ENCODE results near the gene RAB39B. TPM values are rescaled to one million over a fixed set of nuclear protein-coding genes. Genes with fewer than 3 reads are reported as not detected.

Gene RAB39B
- total and polyA plus RNA-seq, 10 of the 15 experiments (the other 5 are each of a cell fraction or from before 2014, with no cell fraction given) = 1.6 to 8.6 (median 6.7) TPM

- TF ChIP-seq, protein P1, sequence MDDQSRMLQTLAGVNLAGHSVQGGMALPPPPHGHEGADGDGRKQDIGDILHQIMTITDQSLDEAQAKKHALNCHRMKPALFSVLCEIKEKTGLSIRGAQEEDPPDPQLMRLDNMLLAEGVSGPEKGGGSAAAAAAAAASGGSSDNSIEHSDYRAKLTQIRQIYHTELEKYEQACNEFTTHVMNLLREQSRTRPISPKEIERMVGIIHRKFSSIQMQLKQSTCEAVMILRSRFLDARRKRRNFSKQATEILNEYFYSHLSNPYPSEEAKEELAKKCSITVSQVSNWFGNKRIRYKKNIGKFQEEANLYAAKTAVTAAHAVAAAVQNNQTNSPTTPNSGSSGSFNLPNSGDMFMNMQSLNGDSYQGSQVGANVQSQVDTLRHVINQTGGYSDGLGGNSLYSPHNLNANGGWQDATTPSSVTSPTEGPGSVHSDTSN (IDR thresholded peaks at IDR 0.05; ENCODE audit: insufficient replicate concordance, low read depth, low read length) = peak; percentile 89
- TF ChIP-seq ZNF592 (IDR thresholded peaks at IDR 0.05) = no peak
- TF ChIP-seq NFYB (IDR thresholded peaks at IDR 0.05; ENCODE audit: insufficient read depth, low read depth, low read length) = peak; percentile 99
- no peak for TF ChIP-seq FOXM1 (IDR thresholded peaks at IDR 0.05; ENCODE audit: low read depth, low read length)
- TF ChIP-seq ASH2L (IDR thresholded peaks at IDR 0.05; ENCODE audit: borderline replicate concordance, low read depth) = no peak
- TF ChIP-seq PML (IDR thresholded peaks at IDR 0.05; ENCODE audit: low read length) = no peak
- TF ChIP-seq, protein P2, sequence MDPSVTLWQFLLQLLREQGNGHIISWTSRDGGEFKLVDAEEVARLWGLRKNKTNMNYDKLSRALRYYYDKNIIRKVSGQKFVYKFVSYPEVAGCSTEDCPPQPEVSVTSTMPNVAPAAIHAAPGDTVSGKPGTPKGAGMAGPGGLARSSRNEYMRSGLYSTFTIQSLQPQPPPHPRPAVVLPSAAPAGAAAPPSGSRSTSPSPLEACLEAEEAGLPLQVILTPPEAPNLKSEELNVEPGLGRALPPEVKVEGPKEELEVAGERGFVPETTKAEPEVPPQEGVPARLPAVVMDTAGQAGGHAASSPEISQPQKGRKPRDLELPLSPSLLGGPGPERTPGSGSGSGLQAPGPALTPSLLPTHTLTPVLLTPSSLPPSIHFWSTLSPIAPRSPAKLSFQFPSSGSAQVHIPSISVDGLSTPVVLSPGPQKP (IDR thresholded peaks at IDR 0.05; ENCODE audit: low read depth, low read length) = no peak
- no peak for TF ChIP-seq CHD4 (IDR thresholded peaks at IDR 0.05)
- TF ChIP-seq, protein P3, sequence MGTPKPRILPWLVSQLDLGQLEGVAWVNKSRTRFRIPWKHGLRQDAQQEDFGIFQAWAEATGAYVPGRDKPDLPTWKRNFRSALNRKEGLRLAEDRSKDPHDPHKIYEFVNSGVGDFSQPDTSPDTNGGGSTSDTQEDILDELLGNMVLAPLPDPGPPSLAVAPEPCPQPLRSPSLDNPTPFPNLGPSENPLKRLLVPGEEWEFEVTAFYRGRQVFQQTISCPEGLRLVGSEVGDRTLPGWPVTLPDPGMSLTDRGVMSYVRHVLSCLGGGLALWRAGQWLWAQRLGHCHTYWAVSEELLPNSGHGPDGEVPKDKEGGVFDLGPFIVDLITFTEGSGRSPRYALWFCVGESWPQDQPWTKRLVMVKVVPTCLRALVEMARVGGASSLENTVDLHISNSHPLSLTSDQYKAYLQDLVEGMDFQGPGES (IDR thresholded peaks at IDR 0.05) = peak; percentile 86
- peak; percentile 94 for TF ChIP-seq SP1 (IDR thresholded peaks at IDR 0.05; ENCODE audit: low read depth, low read length)
- TF ChIP-seq, protein P4, sequence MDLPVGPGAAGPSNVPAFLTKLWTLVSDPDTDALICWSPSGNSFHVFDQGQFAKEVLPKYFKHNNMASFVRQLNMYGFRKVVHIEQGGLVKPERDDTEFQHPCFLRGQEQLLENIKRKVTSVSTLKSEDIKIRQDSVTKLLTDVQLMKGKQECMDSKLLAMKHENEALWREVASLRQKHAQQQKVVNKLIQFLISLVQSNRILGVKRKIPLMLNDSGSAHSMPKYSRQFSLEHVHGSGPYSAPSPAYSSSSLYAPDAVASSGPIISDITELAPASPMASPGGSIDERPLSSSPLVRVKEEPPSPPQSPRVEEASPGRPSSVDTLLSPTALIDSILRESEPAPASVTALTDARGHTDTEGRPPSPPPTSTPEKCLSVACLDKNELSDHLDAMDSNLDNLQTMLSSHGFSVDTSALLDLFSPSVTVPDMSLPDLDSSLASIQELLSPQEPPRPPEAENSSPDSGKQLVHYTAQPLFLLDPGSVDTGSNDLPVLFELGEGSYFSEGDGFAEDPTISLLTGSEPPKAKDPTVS (IDR thresholded peaks at IDR 0.05; ENCODE audit: low read depth, low read length) = no peak
- TF ChIP-seq E2F8 (IDR thresholded peaks at IDR 0.05; ENCODE audit: low read depth, partially characterized antibody) = no peak
- TF ChIP-seq NR2F1 (conservative IDR thresholded peaks at IDR 0.05) = no peak
- TF ChIP-seq, protein P5, sequence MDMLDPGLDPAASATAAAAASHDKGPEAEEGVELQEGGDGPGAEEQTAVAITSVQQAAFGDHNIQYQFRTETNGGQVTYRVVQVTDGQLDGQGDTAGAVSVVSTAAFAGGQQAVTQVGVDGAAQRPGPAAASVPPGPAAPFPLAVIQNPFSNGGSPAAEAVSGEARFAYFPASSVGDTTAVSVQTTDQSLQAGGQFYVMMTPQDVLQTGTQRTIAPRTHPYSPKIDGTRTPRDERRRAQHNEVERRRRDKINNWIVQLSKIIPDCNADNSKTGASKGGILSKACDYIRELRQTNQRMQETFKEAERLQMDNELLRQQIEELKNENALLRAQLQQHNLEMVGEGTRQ (IDR thresholded peaks at IDR 0.05; ENCODE audit: borderline replicate concordance, low read depth, low read length) = no peak
- TF ChIP-seq SREBF1 (IDR thresholded peaks at IDR 0.05; ENCODE audit: low read length) = no peak
Observed at GRCh38 chrX:155216179-155216939, 47.9 kb downstream of the RAB39B start, which contains the start of gene VBP1 (continued).

Data from GM12878 (cell line).